HG03135 (cell line): Measurements from ENCODE around the gene ZNF184.

Experiments
- ATAC-seq: cut with Tn5 transposase; IDR thresholded peaks from one replicate; pipeline ENCODE4 v1.9.1; 2021; ENCODE audit warnings: mild to moderate bottlenecking, moderate library complexity; ENCODE audit not compliant: unreplicated experiment

ZNF184 gene

GRCh38 chr6:27472617-27473400, at the start of gene ZNF184:
ZNF184 (minus strand) TSS chr6:27473105; CDS start chr6:27472294, 811 bp downstream.
- peak; percentile 78 for ATAC-seq

DNA sequence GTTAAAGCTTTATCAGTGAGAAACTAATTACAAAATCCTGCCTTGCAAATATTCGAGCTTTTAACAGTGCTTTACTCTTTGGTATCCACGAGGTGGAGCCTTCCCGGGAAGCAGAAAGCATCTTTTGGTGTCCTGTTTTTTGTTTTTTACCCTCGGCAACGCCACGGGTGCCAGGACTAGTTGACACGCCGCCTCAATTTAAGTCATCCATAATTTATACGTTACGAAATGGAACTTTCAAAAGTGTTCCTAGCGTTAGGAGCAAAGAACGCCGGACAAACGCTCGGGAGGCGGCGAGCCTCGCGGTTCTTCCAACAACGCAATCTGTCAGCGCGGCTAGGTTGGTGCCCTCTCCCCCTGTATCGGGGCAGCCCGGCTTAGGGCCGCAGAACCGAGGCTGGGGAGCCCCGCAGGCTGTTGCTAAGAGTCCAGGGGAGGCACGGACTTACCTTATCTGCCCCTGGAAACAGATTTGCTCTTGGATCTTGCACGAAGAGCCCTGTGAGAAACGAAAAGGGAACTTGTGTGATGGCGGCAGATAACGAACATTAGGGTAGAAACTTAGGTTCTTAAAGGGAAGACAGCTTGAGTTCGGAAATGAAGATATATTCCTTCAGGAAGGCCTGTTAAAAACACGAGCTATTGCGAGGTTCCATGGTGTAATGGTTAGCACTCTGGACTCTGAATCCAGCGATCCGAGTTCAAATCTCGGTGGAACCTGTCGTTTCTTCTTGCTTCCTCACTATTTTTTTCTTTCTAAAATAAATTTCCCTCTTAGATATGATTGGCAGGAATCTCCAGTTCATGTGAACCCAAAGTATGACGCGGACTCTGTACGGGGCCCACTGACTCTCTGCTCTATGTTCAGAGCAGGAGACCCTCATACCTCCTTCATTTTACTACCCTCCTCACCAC, 46.2 kb upstream of the ZNF184 start:
- peak; percentile 55 for ATAC-seq

- no peak for ATAC-seq
Measured at GRCh38 chr6:27517928-27518787, 45.3 kb upstream of the ZNF184 start.

GRCh38 chr6:27517238-27517637, 44.3 kb upstream of the ZNF184 start:
- no peak for ATAC-seq

- no peak for ATAC-seq
Measured at GRCh38 chr6:27514906-27515495, 42.1 kb upstream of the ZNF184 start.

DNA sequence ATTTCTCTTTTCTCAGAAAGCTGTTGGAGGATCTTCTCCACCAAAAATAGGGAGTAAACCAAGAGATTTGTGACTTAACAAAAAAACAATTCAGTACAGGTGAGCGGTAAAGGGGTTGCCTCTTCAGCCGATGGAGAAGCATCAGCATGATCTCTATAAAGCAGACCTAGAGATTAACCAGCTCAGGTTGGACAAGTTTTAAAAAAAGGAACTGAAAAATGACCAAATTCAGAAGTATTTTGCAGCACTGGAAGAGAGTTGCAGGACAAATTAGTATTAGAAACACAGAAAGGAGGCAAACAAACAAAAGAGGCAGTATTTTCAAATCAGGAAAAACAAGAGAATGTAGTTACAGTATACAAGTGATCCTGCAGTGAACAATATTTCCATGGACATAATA, 39.6 kb upstream of the ZNF184 start:
- no peak for ATAC-seq

DNA sequence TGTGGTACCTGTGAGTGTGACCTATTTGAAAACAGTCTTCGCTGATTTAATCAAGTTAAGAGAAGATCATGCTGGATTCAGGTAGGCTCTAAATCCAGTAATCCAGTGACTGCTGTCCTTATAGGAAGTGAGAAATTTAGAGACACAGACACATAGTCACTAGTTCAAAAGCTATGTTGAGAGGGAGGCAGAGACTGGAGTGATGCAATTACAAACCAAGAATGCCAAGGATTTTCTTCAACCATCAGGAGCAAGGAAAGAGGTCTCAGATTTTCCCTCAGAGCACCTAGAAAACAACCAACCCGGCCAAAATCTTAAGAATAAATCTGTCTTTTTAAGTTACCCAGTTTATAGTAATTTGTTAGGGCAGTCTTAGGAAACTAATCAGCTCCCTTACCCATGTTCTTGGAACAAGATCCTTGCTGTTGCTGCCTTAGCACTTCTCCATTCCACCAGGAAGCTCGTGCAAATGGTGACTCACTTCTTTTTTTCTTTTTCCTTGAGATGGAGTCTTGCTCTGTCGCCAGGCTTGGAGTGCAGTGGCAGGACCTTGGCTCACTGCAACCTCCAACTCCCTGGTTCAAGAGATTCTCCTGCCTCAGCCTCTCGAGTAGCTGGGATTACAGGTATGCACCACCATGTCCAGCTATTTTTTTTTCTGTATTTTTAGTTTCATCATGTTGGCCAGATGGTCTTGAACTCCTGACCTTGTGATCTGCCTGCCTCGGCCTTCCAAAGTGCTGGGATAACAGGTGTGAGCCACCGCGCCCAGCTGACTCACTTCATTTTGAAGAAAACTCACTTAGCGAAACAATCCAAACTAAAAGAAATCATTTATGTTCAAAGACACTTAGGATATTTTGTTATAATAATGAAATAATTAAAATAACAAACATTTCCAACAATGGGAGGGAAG, 34.4 kb upstream of the ZNF184 start:
- no peak for ATAC-seq

- ATAC-seq, result no peak
Measured at GRCh38 chr6:27505209-27506027, 32.5 kb upstream of the ZNF184 start.

DNA sequence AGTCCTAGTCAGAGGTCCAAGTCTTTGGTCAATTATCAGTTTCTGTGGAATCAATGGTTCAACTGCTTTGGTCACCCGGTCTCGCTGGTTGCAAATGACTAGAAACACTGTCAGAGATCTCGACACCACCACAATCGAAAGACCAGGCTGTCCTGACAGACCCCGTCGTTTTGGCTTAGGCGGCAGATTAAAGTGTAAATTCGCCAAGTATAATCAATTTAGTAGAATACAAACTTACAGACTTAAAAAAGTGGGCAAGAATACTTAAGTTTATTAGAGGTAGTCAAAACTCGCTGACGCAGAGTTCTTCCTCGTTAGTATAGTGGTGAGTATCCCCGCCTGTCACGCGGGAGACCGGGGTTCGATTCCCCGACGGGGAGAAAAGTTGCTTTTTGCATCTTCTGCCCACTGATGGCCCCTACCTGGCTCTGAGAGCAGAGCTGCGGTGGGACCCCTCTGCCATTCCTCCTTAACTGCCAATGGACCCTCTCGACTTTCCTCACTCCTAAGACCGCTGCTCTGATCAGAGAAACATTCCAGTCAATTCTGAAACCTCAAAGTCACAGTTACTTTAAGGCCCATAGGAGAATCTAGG, 30.6 kb upstream of the ZNF184 start:
- ATAC-seq, result no peak

- no peak for ATAC-seq
Measured at GRCh38 chr6:27502508-27503435, 29.9 kb upstream of the ZNF184 start.

DNA sequence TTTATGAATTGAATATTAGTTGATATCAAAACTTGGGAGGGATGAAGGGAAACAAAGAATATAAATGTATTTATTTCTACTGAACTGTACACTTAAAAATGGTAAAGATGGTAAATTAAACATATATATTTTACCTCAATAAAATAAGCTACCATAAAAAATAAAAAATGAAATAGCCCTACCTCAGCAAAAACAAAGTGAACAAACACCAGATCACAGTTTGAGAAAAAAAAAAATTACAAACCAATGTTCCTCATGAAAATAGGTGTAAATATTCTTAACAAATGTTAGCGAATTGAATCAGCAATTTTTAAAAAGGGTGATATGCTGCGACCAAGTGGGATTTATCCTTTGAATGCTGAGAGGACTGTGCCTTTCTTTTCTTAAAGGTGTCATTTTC, 28.3 kb upstream of the ZNF184 start:
- no peak for ATAC-seq

DNA sequence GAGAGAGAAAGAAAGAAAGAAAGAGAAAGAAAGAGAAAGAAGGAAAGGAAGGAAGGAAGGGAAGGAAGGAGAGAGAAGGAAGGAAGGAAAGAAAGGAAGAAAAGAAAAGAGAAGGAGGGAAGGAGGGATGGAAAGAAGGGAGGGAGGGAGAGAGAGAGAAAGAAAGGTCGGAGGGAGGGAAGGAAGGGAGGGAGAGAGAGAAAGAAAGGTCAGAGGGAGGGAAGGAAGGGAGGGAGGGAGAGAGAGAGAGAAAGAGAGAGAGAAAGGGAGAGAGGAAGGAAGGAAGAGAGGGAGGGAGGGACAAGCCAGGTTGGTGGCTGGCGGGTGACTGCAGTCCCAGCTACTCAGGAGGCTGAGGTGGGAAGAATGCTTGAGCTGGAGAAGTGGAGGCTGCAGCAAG, 27.3 kb upstream of the ZNF184 start:
- ATAC-seq, result no peak

DNA sequence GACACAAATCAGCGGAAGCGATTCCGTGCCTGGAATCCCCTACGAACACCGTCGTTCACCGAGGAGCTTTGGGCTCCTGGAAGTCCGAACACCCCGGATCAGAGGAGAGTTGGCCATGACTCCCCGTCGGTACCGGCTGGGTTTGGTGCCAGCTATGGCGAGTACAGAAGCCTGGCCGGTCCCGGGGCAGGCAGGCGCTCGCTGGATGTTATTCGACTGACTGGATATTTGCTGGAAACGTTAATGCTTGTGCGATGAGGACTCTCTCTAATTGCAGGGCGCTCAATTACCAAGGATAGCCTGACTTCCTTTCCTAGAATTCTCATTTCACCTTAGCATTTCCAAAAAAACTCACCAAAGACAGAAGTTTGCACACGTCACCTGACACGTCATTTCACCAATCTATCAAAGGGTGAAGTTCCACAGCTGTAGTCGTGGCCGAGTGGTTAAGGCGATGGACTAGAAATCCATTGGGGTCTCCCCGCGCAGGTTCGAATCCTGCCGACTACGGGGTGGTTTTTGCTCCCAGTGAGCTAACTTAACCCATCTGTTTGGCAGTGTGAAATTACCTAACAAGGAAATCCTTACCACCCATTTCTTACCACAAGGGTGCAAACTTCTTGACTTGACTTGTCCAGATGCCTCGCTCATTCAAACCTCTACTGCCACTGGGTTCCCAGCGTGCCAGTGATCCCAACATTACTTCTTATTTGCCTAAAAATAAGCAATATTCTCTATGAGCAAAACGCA, 22.7 kb upstream of the ZNF184 start:
- no peak for ATAC-seq

- ATAC-seq, result no peak
Measured at GRCh38 chr6:27494987-27495385, 22.1 kb upstream of the ZNF184 start.

GRCh38 chr6:27494103-27494502, 21.2 kb upstream of the ZNF184 start:
- ATAC-seq, result no peak

DNA sequence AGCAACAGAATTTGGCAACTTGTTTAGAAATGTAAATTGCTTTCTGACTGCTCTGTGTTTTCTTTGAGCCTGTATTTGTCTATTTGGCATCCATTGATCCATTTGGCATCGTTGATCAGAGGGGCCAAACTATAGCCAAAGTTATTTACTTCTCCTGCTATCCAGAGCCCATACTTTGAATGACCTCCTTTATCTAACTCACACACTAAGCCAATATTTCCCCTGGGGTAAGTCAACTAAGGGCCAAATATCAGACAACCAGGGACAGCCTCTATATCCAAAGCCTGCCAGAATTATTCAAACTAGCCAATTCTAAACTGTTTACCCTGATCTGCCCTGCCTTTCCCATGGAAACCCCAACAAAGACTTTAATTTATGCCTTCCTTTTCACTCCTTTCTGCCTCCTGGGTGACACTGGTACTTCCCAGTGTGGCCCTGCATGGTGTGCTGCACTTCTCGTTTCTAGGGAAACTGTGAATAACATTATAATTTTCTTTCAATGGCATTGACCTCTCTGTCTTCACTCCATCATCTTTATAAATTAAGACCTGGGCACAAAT, 19.8 kb upstream of the ZNF184 start:
- no peak for ATAC-seq
